ENCODE measurements around the gene MAGOH.
"Not testable (repeated sequence)": the region's sequence is repeated elsewhere in the genome, so short reads cannot be mapped to it uniquely, and the experiment has no call there.

Gene MAGOH

DNA sequence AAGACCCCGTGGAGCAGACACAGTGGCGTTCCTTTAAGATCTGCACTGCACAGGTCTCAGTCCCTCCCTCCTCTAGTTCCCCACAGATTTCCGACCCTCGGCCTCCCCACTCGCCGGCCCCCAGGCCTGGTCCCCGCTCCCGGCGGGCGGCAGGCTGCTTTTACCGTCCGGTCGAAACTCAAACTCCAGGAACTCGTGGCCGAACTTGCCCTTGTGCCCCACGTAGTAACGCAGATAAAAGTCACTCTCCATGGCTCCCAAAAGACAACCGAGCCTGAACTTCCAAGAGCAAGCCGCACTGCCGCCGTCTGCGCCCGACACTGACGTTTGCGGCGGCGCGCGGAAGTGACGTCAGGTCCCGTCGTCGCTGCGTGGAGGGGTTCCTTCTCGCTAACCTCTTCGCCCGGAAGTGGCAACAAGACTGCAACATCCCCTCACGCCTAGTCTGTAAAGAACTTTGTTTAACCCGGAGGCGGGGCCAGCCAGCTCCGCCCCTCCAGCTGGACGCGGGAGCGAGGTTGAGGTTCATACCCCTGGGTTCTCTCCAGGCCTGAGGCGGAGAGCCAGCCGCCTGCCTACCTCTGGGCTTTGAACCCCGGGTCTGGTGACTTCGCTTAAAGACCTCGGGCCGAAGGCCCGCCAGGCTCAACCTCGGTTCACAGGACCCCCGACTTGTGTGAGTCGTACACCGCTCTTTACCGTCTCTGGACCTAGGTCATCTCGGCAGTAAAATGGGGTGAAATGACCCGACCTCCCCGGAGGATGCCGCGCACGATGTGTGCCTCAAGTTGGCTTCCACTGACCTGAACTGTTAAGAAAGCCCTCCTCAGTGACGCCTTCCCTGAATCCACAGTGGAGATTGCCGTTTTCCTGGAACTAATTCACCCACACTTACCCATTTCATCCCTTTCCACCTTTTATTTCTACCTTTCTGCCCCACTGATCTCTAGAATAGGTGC lies at the start of gene MAGOH:
TSS of gene MAGOH (minus strand) at position 322 of the 959 bp plus-strand sequence. CDS start at position 252, 70 bp downstream.
- FAIRE-seq, result peak; percentile 9

DNA sequence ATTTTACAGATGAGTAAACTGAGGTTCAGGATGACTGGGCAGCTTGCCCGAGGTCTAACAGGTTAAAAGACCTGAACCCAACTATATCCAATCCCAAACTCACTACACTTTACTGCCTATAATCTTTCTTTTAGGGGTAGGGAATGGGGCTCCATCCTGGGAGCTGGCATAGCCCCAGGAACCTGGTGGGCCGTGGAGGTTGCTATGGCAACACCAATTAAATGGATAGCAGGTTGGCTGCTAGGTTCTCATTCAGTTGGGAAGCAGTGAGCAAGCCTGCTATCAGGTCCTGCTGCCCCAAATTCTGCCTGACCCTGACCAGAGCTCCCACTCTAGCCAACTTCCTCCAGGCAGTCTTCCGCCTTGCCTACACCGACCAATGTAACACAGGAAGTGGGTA lies 48.6 kb upstream of the MAGOH start:
- FAIRE-seq, result no peak

DNA sequence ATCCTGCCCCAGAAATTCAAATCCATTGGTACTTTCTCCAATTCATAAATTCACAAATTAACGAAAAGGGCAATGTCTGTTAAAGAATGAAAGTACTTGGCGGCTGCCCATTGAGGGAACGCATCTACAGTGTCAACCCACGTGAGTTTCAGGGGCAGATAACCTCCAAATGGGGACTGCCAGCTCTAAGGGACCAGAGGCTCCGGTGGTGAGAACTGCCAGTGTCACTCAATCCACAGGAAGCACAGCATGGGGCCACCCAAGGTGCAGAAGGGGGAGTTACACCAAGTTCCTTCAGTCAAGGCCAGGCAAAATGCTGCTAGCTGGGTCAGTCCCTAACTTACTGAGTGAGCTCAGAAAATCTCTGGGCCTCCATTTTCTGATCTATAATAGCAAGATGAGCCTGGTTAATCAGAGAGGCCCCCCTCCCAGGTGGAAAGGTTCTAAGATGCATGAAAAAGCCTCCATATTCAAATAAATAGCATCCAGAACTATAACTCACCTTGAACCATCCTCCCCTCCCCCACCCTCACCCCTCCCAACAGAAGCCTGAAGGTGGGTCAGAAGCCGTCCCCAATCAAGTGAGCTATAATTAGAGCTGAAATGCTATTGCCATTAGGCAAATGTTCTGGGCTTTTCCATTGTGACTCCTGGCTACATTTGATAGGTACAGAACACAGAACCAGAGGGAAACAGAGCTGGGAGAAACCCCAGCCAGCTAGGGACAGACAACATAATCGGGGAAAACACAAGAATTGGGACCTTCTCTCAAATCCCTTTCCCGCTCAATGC lies 47.8 kb upstream of the MAGOH start:
- no peak for FAIRE-seq

DNA sequence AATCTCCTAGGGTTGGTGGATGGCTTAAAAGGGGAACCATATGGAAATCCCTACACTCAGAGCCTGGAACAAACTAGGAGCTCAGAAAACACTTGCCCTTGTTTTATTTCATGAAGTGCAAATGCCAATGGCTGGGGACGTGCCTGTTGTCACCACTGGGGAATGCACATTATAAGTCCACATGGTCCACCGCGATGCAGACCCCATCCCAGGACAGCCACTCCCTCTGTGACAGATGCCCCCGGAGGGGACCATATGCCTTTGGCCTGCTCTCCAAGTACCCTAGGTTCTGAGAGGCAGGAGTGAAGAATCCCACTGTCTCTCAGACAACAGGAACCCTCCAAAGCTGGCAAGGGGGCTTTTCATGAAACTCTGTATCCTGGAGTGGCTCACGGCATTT lies 47.2 kb upstream of the MAGOH start:
- no peak for FAIRE-seq

- no peak for FAIRE-seq
Measured at GRCh38 chr1:53284224-53285020, 46.1 kb upstream of the MAGOH start.

DNA sequence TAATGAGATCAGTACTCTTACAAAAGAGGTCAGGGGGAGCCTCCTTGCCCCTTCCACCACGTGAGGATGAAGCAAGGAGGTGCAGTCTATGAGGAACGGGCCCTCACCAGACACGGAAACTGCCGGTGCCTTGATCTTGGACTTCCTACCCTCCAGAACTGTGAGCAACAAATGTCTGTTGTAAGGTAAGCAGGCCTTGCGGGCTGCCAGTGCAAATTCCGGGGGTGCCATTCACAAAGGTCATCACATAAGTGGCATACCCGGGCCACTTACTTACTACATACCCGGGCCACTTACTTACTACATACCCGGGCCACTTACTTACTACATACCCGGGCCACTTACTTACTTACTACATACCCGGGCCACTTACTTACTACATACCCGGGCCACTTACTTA lies 44.8 kb upstream of the MAGOH start:
- FAIRE-seq, result not testable (repeated sequence)

- no peak for FAIRE-seq
Measured at GRCh38 chr1:53281133-53281532, 42.8 kb upstream of the MAGOH start.

DNA sequence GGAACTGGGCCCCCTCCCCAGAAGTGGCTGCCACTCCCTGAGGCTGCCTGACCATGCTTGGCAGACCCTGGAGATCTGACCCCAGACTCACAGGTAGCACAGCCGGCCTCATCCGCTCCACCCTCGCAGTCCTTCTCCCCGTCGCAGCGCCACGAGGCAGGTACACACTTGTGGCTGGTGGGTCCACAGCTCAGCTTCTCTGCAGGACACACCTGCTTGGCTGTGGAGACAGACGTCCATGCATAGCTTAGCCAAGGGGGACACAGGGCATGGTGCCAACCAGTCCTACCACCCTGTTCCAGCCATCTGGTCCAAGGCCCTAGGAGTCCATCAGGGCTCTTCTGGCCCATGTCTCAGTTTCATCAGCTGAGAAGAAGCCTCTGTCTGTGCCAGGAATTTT lies 42.2 kb upstream of the MAGOH start:
- FAIRE-seq, result no peak

DNA sequence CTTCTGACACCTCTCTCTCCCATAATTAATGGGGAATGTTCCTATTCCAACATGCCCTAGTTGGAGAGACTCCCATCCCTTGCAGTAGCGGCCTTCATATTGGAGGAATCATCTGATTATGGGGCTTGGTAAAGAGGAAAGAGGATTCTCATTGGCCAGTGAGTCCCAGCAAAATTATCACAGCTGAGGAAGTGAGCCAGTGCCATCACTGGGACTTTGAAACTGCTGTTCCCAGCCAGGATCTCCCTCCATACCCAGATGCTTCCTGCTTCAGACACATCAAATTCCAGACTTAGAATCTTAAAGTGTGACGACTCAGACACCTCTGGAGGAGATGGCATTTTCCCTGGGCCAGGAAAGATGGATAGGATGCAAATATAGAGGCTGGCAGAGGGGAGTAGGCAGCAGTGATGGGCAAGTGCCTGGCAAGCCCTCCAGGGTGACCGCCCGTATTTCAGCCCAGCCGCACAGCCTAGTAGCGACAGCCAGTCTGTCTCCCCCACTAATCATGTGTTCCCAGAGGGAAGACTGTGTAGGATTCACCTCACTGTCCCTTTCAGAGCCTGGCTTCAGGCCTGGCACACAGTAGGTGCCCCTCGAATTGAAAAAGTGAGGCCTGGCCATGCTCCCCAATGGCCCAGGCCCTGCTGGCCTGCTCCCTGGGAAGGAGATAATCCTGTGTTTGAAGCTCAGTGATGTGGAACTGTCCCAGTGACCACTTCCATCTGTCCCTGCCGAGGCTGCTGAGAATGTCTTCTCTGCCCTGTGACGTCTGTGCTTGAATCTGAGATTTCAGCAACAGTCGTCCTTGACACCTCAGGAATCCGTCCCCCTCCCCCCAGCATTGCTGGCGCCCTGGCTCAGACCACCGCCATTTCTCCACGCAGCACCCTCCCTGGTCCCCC lies 41.2 kb upstream of the MAGOH start:
- FAIRE-seq, result no peak

DNA sequence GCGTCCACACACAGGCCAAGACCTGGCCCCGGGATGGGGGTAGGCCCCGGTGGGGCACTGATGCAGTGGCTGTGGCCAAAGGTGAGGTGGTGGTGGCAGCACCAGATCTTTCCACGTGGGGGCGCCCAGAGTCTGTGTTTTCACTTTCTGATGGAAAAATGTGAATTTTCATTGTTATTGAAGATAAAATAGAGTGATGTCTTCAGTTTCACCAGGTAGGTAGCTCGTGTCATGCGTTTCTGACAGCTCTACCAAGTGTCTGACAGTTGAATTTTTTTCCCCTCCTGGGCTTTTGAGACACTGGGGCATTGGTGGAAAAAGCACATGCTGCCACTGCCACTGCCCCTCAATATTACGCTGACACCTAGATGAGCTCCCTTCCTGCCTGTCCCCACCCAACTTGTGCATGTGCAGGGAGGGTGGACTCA lies 40.0 kb upstream of the MAGOH start:
- FAIRE-seq, result no peak

DNA sequence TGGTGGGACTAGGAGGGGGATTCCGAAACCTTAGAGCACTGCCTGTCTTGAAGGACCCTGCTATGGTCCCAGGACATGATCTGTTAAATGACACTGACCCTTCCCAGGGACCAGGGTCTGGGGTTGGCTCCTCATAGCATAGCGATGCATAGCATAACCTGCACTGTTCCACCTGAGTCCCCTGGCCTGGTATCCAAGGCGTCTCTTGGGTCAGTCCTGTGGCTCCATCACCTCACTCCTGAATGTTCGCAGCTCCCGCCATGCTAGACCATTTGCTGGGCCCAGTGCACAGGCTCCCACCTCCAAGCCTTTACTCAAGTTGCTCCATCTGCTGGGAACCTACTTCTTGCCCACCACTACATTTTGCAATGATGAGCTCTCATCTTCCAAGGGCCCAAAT lies 39.0 kb upstream of the MAGOH start:
- FAIRE-seq, result no peak

GRCh38 chr1:53276902-53277281 lies 38.6 kb upstream of the MAGOH start:
- FAIRE-seq, result no peak

GRCh38 chr1:53276153-53276901 lies 38.0 kb upstream of the MAGOH start:
- FAIRE-seq, result no peak

DNA sequence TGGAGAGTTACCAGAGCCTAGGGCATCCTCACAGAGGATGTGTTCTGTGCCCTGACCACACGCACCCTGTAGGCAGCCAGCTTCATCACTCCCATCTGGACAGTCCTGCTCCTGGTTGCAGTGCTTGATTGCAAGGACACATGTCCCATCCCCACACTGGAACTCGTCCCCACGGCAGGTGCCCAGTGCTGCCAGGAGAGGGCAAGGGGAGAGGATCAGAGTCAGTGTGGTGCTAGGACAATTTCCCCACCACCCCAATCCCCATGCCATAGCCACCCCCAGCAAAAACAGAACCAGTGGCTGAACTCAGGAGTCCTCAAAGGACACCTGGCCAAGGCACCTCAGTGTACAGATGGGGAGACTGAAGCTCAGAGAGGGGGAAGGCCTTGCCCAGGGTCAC lies 37.2 kb upstream of the MAGOH start:
- no peak for FAIRE-seq

GRCh38 chr1:53274541-53275185 lies 36.3 kb upstream of the MAGOH start:
- FAIRE-seq, result no peak

- no peak for FAIRE-seq
Measured at GRCh38 chr1:53274026-53274425, 35.7 kb upstream of the MAGOH start.

GRCh38 chr1:53273526-53273925 lies 35.2 kb upstream of the MAGOH start:
- no peak for FAIRE-seq

GRCh38 chr1:53272349-53272748 lies 34.0 kb upstream of the MAGOH start:
- FAIRE-seq, result no peak

GRCh38 chr1:53271446-53272090 lies 33.2 kb upstream of the MAGOH start:
- no peak for FAIRE-seq

- FAIRE-seq, result no peak
Measured at GRCh38 chr1:53270873-53271272, 32.6 kb upstream of the MAGOH start.
